Measurements from ENCODE around the gene WEE1.

DNA sequence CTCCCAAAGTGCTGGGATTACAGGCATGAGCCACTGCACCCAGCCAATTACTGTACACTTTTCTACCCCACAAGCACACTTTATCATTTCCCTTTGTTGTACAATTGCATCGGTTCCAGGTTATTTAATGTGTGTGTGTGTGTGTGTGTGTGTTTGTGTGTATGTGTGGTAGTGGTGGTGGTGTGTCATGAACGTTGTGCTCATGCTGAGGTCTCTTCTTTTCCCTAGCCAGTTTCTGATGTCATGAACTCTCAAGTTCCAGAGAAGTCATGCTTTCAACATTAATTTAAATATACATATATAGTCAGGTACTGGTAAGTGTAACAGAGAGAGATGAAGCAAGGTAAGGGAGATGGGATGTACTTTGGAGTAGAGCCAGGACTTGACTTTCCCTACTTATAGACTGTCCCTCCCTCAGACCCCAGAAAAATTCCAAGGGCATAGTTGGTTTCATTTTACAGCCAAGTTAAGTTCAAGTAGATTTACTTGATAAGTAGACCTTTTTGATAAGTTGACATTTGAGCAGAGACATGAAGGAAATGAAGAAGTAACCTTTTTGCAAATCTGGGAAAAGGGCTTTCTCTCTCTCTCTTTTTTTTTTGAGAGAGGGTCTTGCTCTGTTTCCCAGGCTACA is 42.7 kb downstream of the WEE1 start:
- TF ChIP-seq POLR2A (IDR thresholded peaks at IDR 0.05; ENCODE audit: low read length) = no peak
- TF ChIP-seq GATA1 (IDR thresholded peaks at IDR 0.05; ENCODE audit: low read depth, low read length) = no peak

All from erythroblast (primary cell).